Measurements from ENCODE around the gene TOMM70.

The TOMM70 gene

DNA sequence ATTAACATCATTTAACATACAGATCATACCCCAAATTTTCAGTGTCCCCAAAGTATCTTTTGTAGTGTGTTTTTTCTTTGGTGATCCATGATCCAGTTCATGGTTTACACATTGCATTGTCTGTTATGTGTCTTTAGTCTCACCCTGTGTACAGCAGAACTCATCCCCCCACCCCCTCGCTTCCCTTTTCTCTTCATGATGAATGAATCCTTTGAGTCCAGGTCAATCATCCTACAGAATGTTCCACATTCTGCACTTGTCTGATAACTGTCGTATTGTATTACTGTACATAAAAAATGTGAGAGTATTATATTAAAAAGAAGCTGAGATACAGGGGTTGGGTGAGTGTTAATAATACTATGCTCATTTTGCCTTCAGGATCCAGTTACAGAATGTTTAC lies 80.9 kb downstream of the TOMM70 start:
- DNase-seq: no peak

GRCh38 chr3:100317912-100318311 lies 83.0 kb downstream of the TOMM70 start:
- no peak for DNase-seq

- DNase-seq: peak; percentile 9
These were observed 84.2 kb downstream of the TOMM70 start for GRCh38 chr3:100316641-100317069.

All from NCI-H2227 treated with DMSO at 0.1 percent for 48 hours (cell line).